GM19395 (cell line): Measurements from ENCODE around the gene IQCN.

Source experiments
- ATAC-seq: cut with Tn5 transposase; IDR thresholded peaks from one replicate; pipeline ENCODE4 v1.9.1; 2021; ENCODE audit warnings: mild to moderate bottlenecking, moderate library complexity; ENCODE audit not compliant: unreplicated experiment

The IQCN gene

GRCh38 chr19:18307271-18307681 lies 33.0 kb upstream of the IQCN start:
- ATAC-seq, result no peak

GRCh38 chr19:18306888-18307260 lies 32.6 kb upstream of the IQCN start:
- ATAC-seq, result no peak

DNA sequence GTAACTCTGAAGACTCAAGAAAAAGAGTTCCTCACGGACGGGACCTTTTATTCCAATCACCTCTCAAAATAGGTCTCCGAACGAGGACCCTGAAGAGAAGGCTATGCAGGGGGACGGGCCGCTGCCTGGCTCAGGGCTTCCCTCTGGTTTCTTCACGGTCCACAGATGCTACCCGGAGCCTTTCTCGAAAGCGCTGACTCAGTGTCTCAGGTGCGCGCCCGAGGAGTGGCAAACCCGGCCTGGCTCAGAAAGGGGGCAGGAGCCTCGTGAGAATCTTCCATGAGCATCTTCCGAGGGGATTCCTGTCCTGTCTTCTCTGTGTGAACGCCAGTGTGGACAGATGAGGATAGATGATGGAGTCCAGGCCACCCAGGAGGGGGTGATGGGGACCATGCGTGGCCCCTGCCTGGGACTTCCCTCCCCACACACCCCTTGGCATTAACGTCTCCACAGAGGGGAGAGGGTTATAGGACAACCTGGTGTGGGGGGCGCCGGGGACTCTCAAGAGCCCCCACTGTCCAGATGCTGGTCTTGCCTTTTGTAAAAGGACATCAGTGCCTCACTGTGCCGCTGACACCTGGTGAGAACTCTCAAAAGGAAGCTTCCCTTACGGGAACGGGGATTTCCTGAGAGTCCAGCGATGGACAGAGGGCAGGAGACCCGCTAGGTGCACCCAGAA lies 32.1 kb upstream of the IQCN start:
- ATAC-seq, result no peak

- ATAC-seq, result no peak
Measured at GRCh38 chr19:18304458-18305310, 30.4 kb upstream of the IQCN start.

- no peak for ATAC-seq
Measured at GRCh38 chr19:18304208-18304457, 29.9 kb upstream of the IQCN start.

- ATAC-seq, result no peak
Measured at GRCh38 chr19:18301718-18302111, 27.5 kb upstream of the IQCN start.

- no peak for ATAC-seq
Measured at GRCh38 chr19:18300930-18301717, 26.9 kb upstream of the IQCN start.

DNA sequence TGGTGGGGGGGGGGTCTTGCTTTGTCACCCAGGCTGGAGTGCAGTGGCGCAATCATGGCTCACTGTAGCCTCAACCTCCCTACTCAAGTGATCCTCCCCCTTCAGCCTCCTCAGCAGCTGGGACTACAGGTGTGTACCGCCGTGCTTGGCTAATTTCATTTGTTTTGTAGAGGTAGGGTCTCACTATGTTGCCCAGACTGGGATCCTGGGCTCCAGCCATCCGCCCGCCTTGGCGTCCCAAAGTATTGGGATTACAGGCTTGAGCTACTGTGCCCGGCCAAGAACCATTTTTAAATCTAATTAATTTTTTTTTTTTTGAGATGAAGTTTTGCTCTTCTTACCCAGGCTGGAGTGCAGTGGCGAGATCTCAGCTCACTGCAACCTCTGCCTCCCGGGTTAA lies 25.4 kb upstream of the IQCN start:
- ATAC-seq, result no peak

GRCh38 chr19:18298601-18299000 lies 24.3 kb upstream of the IQCN start:
- no peak for ATAC-seq

GRCh38 chr19:18297308-18297707 lies 23.1 kb upstream of the IQCN start:
- no peak for ATAC-seq

DNA sequence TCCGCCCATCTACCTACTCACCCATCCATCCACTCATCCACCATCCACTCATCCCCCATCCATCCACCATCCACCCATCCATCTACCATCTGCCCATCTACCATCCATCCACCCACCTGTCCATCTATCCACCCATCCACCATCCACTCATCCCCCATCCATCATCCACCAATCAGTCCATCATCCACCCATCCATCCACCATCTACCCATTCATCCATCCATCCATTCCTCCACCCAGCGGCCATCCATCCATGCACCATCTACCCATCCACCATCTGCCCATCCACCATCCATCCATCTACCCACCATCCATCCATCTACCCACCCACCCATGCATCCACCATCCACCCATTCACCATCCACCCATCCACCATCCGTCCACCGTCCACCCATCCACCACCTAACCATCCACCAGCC lies 20.8 kb upstream of the IQCN start:
- no peak for ATAC-seq

DNA sequence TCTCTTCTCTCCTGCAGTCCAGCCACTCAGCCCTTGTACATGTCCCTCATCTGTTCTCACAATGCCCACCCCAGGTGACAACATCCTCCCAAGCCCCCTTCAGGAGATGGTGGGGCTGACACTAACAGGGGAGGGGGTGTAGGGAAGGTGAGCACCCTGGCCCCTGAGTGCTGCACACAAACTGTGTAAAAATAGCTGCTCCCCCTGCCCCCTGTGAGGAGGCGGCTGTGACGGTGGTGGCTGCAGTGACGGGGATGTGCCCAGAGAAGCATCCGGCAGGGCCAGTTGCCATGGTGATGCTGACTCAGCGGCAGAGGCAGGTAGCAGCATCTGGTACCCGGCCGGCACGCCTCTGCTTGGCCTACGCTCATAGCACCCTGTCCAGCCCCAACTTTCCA lies 20.2 kb upstream of the IQCN start:
- no peak for ATAC-seq

DNA sequence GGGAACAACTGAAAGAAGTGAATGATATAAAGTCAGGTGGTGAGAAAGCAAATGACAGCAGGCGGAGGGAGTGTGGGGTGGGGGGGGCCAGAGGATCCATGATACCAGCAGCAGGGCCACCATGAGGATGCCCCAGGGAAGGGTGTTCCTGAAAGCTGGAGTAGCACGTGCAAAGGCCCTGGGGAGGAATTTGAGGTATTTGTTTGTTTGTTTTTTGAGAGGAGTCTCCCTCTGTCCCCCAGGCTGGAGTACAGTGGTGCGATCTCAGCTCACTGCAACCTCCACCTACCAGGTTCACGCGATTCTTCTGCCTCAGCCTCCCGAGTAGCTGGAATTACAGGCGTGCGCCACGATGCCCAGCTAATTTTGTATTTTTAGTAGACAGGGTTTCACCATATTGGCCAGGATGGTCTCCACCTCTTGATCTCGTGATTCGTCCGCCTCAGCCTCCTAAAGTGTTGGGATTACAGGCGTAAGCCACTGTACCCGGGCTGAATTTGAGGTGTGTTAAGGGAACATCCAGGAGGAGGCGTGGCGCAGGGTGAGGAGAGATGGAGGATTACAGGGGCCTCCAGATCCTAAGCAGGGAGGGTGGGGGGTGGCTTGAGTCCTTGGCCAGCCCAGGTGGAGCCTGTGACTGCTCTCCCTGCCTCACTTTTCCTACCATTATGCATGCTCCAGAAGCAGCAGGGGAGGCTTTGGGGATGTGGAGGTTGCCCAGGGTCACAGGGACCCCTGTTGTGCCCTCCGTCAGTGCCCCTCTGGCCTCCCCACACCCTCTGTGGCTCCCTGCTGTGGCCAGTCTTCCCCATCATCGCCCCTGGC lies 19.6 kb upstream of the IQCN start:
- no peak for ATAC-seq

DNA sequence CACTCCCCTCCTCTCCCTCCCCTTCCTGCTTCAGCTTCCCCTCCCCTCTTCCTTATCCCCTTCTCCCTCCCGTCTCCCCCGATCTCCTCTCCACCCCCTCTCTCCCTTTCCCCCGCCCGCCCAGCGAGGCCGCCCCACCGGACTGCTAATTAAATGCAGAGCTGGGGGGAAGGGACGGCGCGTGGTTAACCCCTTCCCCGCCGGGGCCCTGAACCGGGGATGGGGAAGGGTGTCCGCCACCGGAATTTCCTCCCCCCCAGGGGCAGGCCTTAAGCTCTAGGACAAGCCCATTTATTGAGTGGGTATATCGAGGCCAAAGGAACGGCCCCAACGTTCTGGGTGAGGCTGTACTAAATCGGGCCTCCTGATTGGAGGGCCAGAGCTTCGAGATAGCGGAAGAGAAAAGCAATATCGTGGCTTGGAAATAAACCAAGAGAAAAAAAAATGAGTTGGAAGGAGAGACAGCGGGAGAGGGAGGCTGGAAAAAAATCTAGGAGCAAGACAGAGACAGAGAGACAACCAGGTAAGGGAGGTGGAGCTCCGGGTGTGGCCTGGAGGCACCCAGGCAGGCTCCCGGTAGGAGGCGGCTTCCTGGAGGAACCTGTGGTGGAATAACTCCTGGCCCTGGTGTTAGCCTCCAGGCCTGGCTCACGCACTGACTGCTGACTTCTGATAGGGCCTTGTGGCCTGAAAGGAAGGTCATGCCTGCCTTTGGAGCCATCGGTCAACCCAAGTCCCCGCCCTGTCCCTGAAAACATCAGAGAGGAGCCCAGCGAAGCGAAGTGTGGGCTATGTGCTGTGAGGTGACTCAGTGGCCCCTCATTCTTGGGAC lies 18.8 kb upstream of the IQCN start:
- ATAC-seq, result no peak

GRCh38 chr19:18292462-18292809 lies 18.2 kb upstream of the IQCN start:
- ATAC-seq, result no peak

- peak; percentile 51 for ATAC-seq
Measured at GRCh38 chr19:18291590-18292461, 17.6 kb upstream of the IQCN start.

GRCh38 chr19:18291019-18291524 lies 16.8 kb upstream of the IQCN start:
- ATAC-seq, result peak; percentile 6

- ATAC-seq, result no peak
Measured at GRCh38 chr19:18290302-18291018, 16.2 kb upstream of the IQCN start.
